Caki2 (cell line): ENCODE data around the gene ISYNA1. TPM values are rescaled to one million over a fixed set of nuclear protein-coding genes. Genes with fewer than 3 reads are reported as not detected.

ENCODE experiments used
- DNase-seq: peaks from one replicate; pipeline ENCODE4 v3.0.0-alpha.2; 2015; ENCODE audit warnings: low read depth
- in situ Hi-C: cut with HindIII; loops from 2 replicates; pipeline ENCODE4 v1.10.0; 2016; ENCODE audit warnings: low sequenced_read_pairs, low pct_unique_long_range_greater_than_20kb, mixed read lengths
- total RNA-seq: library from RNA; depleted of rRNA; stranded (reverse); fragments of >200 nt; shearing (Covaris generic); gene quantifications from 2 replicates; pipeline ENCODE4 v1.2.3, GENCODE V29; 2014; ENCODE audit warnings: low replicate concordance

The ISYNA1 gene
- total RNA-seq, 1 experiment from 2014 or later = 118 TPM

DNA sequence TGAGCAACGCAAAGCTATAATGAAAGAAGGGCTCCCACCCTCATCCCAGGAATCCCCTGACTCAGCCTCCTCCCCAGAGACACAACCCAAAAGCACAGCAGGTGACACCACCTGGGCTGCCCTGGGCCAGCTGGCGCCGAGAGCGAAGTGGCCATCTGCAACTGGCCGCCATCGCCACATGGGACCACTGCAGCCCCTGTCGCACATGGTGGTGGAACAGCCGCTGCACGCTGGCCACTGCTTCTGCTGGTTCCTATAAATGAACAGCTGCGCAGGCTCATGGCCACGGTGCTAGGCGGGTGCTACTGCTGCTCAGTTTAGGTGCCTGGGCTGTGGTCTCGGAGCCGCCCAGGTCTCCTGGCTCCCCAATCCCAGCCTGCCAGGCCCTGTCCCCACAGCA lies 11.6 kb upstream of the ISYNA1 start:
- DNase-seq = no peak
- in situ Hi-C loops = no loop called here

DNA sequence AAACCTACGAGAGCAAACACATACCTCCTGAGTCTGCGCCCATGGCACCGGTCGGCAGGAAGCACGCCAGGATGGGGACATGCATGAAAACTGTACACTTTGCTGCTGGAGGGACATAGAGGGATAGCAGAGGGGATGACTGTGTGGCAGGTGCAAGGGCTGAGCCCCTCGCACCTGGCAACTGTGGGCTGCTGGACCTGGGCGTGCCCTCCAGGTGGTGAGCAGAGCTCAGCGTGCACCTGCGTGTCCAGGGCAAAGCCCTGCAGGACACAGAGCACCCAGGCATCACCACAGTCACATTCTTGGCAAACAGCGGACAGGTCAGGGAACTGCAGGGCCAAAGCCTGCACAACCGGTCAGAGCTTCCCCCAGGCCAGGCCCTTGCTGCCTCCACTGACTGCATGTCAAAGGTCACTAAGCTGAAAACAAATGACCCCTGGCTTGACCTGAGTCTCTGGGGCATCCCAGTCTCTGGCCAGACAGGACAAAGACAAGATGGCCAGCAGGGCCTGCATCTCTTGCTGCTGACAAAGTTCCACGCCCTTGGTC lies 9.0 kb upstream of the ISYNA1 start:
- in situ Hi-C loops = no loop called here
- no peak for DNase-seq

DNA sequence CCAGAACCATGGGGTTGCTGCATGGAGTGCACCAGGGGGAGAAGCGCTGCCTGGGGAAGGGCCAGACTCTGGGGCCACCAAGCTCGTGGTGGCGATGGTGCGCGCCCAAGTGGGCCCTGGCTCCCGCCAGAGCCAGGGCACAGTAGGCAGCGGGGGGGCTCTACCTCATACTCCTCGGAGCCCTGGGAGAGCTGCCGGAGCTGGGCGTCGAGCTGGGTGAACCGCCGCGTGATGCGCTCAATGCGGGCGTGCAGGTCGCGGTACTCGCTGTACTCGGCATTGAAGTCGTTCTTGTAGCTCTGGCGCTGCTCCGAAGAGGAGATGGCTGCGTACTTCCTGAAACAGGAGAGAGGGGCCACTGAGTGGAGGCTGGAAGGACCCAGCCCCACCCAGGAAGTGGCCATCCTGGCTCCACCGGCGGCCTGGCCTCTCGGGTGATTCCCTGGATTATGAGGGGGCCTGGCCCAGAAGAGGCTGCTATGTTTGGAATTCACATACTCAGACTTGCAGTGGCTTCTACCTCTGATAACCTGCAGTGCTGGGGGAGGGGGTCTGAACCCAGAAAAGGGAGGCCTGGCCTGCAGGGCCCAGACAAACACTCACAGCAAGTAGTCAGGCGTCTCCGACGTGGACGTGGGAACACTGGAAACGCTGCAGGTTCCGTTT lies 8.3 kb upstream of the ISYNA1 start:
- DNase-seq = no peak
- in situ Hi-C loops = no loop called here

DNA sequence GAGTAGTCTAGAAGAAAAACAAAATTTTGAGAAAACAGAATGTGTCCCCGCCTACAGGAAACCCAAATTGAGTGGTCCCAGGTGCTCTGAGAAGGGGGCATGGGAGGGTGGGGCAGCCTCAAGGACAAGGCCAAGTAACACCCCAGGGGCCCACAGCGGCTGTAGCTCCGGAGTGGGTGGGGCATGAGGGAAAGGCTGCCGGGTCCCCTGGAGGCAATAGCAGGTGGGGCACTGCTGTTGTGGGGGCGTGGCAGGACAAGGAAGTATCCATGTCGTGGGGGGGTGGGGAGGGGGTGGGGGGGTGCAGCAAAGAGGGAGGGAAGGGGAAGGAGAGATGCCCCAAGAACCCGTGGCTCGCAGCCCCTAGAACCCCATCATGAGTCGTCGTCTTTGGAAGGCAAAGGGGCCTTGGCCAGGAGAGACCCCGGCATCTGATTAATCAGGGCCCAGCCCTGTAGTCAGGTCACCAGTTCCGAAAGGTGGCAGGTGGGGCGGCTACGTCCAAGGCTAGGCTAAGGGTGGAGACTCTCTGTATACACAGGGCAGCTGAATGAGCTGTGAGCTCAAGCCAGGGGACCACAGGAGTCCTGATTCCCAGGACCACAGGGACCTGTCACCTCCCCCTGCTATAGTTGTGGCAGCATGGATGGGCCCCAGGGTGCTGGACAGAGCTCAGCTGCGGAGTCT lies 7.5 kb upstream of the ISYNA1 start:
- no peak for DNase-seq
- in situ Hi-C loops = no loop called here

DNA sequence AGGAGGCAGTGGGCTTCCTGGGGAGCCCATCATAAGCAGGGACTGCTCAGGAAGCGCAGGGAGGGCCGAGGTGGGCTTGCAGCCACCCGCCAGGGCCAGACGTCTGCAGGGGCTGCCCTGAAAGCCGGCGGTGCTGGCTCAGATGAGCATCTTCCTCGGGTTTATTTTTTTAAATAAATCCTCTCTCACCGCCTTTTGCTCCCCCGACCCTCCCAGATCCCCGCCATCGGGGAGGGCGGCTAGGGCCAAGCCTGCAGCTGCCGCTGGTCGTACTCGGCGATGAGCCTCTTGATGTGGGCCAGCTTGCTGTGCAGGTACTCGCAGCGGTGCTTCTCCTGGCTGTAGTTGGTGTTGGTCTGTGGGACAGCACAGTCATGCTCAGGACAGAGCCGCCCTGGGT lies 6.6 kb upstream of the ISYNA1 start:
- no peak for DNase-seq
- in situ Hi-C loops = no loop called here

DNA sequence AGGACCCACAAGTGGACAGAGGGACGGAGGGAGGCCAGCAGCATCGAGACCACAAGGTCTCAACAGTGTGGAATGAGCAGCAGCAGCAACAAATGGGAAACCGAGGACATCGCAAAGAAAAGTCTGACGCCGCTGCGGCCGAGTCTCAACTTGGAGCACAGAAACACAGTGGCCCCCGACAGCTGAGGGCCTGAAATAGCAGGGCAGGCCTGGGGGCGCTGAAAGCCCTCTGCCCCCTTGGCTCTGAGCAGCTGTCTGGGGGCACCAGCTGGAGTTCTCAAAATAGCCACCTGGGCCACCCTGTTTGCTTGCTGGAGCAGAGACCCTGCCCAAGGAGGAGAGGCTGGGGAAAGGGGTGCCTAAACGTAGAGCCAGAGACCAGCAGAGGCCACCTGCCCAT lies 5.9 kb upstream of the ISYNA1 start:
- in situ Hi-C loops = no loop called here
- DNase-seq = no peak

DNA sequence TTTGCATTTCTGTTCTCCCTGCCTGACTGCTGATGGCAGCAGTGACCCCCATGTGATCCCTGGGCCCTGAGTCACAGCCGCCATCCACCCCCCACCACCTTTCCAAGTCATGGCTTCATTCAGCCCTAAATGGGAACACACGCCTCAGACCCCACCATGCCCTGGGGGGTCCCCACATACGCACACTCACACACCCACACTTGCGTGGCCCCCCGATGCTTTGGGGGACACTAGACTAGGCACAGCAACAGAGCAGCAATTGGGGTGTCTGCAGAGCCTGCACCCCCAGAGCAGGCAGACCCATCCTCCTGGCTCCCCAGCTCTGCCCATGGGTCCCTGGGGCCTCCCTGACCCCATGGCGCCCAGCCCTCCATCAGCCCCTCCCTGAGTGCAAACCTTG lies 5.5 kb upstream of the ISYNA1 start:
- in situ Hi-C loops = no loop called here
- DNase-seq = no peak

DNA sequence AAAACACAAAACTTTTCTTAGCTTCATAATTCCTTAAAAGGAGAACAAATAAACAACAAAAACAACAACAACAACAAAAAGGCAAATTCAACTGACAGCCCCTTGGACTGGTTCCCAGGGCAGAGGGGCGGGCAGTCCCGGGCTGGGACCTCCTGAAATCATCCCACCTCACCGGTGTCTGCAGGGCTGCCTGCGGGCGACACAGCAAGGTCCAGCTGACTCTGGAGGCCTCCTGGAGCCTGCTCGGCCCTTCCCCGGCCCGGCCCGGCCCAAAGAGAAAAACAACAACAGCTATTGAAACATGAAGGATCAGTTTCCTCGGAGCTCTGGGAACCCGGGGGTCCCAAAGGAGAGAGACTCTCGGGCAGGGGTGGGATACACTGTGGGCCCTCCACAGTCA lies 5.0 kb upstream of the ISYNA1 start:
- no peak for DNase-seq
- in situ Hi-C loops = no loop called here

DNA sequence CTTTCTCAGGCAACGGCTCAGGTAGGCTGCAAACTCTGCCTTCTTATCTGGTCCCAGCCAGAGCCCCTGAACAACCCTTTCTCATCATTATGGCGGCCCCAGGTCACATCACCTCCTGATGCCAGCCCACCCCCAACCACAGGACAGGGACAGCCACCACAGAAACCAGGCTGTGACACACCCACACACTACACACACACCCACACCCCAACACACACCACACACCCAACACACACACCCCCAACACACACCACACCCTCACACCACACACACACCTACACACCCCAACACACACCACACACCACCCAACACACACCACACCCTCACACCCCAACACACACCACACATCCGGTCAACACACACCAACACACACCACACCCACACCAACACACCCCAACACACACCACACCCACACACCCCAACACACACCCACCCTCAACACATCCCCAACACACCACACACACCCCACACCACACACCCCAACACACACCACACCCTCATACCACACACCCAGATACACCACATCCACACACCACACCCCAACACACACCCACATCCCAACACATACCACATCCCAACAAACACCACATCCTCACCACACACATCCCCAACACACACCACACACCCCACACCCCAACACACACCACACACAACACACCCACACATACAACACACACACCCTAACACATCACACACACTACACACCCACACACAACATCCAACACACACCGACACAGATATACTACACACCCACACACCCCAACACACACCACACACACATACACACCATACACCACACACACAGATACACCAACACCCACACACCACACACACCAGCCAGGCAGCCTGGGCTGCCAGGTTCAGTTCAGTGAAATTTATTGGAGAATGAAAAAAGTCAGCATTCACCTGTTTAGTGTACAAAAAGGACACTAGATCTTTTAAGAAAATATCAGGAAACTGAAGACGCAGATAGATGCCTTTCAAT lies 4.2 kb upstream of the ISYNA1 start:
- no peak for DNase-seq
- in situ Hi-C loops = no loop called here

DNA sequence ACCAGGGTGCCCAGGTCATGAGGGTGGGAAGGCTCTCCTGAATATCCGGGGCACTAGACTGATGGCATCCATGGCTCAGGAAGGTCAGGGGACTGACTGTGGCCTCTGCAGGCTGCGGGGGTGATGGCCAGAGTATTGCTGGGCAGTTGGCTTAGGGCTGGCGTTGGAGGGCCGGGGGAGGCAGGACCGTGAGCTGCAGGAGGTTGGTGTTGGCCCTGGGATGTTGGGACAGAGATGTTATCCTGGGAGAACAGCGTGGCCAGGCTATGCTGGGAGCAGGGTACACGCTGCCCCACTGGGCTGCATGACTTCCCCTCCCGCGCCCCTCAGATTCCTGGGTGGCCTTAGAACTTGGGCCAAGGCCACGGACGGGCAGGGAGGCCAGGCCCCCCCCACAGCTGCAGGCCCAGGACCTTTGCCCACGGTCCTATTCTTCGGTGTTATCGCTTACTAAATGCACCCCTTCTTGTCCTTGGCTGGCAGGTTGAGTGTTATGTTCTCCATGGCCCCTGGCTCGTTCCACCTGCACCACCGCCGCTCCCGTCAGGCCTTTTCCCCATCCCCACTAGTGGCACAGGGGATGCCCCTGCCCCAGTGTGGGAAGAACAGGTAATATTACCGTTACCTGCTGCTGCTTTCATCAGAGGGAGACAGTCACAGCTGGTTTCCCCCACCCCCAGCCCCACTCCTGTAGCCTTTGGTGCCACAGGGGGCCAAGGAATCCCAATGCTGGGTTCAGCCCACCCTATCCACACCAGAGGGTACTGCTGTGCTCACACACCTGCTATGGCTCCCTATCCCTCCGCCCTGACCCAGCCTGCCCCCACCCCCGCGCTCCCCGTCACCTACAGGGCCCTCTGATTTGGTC lies 3.2 kb upstream of the ISYNA1 start:
- no peak for DNase-seq
- in situ Hi-C loops = no loop called here

DNA sequence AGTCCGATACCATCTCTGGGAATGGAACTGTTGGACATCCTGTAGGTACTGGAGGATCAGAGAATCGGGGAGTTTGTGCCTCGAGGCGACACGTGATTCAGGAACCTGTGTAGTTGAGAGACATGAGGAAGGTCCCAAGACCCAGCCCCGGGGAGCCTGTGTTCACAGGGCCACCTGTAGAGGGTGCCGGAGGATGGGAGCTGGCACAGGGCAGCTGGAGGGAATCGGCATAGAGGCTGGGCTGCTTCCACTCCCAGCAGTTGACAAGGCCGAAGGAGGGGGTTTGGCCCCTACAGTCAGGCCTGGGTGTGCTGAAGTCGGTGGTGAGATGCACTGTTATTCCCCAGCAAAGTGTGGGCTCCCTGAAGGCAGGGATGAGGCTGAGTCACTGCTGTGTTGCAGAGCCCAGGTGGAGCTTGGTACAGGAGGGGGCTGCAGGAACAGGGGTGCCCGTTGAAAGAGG lies 2.5 kb upstream of the ISYNA1 start:
- no peak for DNase-seq
- in situ Hi-C loops = no loop called here

DNA sequence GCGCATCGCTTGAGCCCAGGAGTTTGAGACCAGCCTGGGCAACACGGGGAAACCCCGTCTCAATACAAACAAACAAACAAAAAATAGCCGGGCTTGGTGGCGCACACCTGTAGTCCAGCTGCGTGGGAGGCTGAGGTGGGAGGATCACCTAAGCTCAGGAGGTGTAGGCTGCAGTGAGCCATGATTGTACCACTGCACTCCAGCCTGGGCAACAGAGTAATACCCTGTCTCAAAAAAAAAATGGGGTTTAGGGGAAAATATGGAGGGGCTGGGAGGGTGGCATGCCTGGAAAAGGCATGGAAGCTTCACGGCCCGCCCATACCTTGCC lies 1.9 kb upstream of the ISYNA1 start:
- no peak for DNase-seq
- in situ Hi-C loops = no loop called here

DNA sequence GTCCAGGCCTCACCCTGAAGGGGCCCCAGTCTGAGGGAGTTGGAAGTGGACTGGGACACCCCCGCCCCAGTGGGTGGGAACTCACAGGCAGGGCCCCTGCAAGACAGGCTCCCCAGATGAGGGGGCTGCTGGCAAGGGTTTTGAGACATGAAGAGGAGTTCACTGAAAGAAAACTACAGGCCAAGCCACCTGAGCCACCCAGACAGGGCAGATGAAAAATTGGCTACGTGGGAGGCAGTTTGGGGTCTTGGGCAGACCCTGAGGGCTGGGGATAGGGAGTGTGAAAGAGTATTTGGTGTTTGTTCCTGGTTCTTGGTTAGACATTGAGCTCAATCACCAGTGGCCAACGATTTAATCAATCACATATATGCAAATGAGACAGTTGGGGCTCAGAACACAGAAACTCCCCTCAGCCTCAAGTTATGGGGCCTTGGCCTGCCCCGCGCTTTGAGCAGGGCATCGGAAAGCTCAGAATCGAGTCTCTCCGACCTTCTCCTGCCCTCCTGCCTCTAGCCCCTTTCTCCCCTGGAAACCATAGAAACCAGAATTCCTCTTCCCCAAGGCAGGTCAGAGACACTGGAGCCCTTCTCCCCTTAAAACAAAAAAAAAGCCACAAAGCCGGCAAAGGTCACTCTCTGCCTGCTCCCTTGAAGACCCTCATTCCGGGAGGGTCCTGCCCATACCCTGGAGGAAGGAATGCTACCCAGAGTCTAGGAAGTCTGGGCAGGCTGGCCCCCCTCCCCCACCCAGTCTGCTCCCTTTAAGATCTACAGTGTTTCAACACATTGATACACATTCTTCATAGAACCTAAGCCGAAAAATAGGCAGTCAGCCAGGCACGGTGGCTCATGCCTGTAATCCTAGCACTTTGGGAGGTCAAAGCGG lies 1.3 kb upstream of the ISYNA1 start:
- in situ Hi-C loops = no loop called here
- DNase-seq = no peak

DNA sequence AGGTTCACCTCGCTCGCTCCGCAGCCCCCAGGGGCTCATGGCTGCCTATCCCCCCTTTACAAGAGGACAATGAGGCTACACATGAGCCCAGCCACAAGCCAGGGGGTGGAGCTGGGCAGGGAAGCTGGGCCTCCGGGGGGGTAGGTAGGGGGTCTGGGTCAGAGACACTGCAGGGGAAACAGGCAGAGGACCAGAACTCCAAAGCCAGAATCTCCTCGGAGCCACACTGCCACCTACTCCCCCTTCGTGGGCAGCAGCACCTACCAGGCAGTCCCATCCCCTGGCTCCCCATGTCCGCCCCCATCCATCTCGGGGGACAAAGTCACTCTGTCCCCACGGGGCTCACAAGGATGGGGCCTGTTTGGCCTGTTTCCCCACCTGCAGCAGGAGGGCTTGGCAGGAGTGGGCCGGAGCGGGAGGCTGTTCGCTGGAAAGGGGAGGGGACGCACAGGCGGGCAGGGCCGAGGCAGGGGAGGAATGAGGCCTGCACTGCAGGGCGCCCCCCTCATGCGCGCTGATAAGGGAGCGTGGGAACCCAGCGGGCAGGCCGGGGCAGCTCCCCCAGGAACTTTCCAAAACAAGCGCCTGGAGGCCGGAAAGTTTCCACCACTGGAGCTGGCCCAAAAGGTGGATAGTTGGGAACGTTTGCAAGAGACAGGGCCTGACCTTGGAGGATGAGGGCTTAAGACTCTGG lies 545 bp upstream of the ISYNA1 start:
- DNase-seq = no peak
- in situ Hi-C loops = no loop called here

DNA sequence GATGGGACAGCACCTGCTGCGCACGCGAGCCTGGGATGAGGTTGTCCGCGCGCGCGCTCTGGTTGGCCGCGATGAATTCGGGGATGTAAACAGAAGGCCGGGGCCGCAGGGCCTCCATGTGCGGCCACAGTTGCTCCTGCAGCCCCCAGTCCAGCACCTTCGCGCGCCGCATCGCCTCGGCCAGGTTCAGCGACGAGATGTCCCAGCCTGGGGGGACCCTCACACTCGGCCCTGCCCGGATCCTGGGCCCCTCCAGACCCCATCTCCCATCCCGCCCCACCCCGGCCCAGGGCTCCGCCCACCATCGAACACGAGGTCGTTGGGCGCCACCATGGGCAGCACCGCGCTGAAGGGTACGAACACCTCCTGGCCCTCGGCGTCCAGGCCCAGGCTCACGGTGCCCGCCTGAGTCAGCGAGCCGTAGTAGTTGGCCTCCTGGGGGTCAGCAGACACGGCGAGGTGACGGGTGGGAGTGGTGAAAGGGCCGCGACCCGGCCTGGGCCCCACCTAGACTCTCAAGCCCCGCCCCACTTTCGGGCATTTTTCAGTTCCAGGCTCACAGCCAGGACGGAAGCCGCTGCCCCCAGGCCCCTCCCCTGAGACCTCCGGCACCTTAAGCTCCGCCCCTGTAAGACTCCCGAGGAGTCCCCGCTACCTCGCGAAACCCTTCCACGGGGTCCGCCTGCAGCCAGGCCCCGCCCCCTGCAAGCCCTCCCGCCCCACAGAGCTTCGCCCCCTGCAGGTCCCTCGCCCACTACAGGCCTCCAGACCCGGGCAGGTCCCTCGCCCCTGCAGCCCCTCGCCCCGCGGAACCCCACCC lies 1.1 kb downstream of the ISYNA1 start:
- in situ Hi-C loops = no loop called here
- peak; percentile 95 for DNase-seq
